ENCODE measurements around the gene RNF217.
"Not testable (repeated sequence)": the region's sequence is repeated elsewhere in the genome, so short reads cannot be mapped to it uniquely, and the experiment has no call there.

RNF217 gene

DNA sequence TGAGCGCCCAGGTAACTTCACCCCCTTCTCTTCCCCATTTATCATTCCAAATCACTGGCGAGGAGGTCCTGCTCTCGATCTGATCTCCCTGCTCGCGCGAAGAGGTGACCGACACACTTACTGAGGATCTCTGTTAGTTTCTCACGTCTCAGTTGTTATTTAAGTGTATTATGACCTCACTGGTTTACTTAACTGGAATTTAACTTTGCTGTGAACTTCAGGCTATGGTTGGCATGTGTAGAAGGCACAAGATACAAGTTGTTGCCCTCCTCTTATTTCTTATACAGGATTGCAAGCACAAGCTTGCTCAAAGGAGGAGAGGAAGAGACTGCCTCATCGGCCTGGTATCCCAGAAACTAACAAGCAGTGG, 1.2 kb downstream of the RNF217 start:
- peak; percentile 64 for DNase-seq

- no peak for DNase-seq
Measured at GRCh38 chr6:124963831-124964763, 1.9 kb downstream of the RNF217 start.

DNA sequence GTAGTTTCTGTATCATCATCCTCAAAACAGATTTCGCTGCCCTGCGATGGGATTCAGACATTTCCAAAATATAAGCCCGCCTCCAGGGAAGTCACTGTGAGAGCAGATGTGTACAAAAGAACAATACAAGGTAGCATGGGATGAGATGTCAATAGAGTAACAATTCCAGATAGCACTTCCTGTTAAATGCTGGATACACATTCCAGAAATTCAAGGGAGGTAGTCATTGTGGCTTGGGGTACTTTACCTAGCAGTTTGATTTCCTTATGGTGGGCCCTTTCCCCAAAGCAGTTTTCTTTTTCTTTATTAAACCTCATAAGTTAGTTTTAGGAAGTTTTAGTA, 2.5 kb downstream of the RNF217 start:
- DNase-seq, result no peak

- DNase-seq, result not testable (repeated sequence)
Measured at GRCh38 chr6:124965424-124965850, 3.2 kb downstream of the RNF217 start.

DNA sequence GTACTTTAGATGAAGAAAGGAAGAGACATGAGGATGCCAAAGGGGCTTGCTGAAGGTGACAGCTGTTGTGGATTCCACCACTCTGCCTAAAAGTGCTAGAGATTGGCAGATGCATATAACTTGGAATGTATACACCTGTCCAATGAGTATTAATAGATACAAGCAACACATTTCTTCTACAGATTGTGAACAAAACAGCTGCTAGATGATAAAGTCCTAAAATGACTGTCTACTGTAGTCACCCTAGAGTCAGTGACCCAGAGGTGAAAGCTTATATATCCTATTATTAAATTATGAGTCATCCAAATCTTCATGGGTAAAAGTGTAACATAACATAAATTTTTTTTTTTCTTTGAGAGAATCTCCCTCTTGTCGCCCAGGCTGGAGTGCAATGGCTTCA, 5.2 kb downstream of the RNF217 start:
- no peak for DNase-seq

DNA sequence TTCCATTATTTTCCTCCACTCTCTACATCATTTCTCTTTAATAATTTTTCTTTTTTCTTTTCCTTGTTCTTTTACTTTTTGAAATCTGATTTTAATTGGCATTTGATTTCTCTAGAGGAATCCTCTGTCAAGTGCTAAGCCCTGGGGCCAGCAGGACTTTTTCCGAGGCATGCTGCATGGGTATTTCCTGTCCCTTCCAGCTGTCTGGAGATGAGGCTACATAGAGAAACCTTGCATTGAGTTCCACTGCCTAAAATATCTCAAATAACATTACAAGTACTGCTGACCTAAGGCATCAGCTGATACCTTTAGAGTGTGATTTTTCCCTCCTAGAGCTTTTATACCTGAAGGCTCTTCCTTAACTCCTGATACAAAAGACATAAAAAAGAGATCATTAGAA, 6.2 kb downstream of the RNF217 start:
- DNase-seq, result no peak

- no peak for DNase-seq
Measured at GRCh38 chr6:124970243-124970642, 8.0 kb downstream of the RNF217 start.

DNA sequence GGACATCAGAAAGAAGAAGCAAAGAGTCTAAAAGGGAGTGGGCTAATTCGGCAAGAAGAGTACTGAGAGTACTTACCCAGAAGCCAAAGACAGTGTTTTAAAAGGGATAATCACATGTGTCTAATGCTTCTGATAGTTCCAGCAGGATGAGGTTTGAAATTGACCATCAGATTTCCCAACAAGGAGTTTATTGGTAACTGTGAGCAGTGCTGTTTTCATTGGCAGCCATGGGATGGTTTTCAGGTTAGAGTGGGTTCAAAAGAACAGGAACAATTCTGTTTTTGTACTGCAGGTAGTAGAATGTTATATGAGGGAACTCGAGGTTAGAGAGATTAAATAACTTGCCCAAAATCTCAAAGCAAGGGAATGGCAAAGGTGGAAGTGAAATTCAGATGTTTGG, 8.5 kb downstream of the RNF217 start:
- DNase-seq, result no peak

DNA sequence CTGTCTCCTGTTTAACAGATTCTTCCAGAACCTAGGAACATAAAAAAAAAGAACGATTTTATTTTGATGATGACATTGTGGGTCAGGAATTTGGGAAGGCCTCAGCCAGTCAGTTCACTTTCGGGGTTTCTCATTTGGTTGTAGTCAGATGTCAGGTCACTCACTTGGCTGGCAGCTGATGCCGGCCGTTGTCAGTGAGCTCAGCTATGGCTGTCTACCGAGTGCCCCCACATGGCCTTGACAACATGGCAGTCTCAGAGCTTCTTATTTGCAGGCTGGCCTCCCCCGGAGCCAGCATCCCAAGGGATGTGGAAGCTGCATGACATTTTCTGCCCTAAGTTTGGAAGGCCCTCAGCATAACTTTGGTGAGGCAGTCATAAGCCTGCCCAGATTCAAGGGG, 11.5 kb downstream of the RNF217 start:
- no peak for DNase-seq

DNA sequence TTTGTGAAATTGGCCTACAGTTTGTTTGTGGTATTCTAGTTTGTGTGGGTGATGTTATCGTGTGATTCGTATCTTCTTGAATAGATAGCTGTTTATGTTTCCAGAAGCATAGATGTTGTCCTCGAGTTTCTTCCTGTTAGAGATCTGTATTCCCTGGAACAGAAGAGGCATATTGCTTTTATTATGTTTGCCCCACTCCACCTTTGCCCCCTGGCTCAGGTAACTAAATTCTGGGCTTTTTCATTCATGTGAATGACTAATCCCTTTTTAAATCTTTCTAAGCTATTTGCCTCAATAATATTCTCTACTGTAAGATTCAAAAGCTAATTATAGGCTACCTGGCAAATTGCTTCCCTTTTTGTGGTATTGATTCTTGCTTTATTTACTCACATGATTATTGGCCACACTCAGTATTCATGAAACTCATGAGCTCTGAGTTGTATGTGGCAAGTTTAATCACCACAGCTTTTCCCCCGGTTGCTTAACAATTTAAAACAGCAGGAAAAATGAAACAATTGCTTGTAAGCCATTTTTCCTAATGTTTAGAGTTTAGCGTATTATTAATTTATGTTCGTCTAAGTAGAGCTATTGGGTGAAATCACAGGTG, 12.6 kb downstream of the RNF217 start:
- DNase-seq, result no peak

DNA sequence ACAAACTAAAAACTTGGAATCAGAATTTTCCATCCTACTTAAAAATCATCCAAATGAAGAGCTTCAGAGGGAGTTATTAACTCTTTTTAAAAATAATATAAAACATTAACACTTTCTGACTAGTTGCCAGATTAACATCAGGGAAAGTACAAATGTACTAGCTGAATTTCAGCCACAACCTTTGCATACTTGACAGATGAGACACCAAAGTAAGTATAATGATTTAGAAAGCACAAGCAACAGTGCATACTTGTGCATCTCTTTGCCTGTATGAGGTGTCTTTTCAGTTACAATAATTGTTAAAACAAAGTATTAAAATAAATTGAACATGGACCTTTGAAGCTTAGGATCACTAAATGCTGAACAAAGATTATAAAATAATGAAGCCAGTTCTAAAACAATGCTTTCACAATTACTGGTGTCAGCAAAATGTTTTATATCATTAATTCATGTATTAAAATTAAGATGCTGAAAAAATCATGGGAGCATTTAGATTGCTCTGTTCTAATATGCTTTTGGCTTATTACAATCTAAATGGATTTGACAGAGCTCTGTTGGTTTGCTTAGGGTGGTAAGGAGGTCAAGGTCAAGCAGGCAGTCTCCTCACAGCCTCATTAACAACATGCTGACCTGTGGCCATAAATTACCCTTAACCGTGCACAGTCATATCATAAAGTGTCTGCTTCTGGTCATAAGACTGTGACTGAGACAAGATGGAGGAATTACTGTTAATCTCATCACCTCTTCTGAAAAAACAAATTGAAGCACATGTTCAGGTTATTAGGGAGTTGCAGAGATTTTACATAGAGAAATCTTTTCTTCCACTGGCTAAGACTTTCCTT, 15.1 kb downstream of the RNF217 start:
- DNase-seq, result no peak

DNA sequence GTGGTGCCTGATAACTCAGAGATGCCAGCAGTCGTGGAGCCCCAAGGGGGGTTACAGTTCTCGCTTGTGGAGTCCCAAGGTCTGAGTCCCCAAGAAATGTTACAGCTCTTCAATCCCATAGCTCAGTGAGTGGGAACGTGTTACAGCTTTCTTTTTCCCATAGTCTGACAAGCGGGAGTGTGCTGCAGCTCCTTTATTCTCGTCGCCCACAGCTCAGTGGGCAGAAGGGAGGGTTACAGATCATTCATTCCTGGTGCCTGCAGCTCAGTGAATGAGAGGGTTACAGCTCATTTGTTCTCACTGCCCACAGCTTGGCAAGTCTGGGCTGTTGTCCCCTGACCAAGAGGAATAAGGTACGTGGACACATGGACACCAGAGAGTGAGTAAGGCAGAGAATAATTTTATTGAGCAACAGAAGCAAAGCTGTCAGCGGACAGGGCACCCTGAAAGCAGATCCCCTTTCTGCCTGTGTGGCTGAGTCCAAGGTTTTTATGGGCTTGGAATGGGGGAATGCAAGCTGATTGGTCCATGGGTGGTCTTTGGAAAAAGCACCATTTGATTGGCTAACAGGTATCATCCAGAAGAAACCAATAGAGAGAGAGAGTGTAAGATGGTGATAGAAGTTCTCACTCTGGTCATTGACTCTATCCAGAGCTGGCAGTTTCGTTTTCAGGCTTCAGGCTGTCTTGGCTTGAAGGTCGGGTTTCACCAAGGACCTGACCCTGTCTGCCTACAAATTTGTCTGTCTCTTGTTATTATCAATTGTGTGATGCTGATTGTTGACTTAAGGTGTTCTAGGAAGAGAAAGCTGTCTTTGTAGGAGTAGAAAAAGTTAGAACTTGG, 16.4 kb downstream of the RNF217 start:
- DNase-seq, result no peak

GRCh38 chr6:124979294-124979678, 17.0 kb downstream of the RNF217 start:
- no peak for DNase-seq

DNA sequence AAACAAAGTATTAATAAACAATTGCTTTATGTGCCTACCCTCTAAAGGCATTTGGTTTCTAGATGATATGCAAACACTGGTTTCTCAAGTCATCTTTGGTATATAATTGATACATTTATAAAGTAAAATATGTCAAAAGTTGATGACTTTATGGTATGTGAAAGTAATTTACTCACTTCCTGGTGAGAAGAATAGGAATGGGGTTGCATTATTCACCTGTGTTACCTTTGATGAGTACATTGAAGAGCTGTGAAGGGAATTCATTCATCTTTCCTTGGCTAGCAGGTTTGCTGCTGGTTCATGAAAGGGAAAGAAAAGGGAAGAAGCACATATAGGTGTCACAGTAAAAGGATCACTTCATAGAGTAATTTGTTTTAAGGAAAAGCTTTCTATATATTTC, 20.4 kb downstream of the RNF217 start:
- no peak for DNase-seq

GRCh38 chr6:124983383-124984083, 21.3 kb downstream of the RNF217 start:
- no peak for DNase-seq

GRCh38 chr6:124984668-124985338, 22.6 kb downstream of the RNF217 start:
- DNase-seq, result no peak

DNA sequence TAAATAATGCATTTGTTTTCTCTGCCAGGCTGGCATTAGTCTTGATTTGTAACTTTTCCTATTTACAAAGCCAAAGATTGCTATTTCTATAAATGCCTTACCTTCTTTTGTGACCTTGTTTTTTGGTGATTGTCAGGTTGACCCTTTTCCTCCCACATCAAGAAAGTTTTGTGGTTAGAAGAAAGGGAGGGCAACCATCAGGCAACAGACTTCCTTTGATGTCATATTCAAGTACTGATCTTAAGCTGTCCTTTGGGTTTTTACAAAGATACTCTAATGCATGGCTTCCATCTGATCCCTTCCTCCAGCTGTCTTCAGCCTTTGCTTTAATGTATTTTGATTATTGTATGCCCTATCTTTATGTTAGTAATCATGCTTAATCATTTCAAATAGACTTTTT, 23.9 kb downstream of the RNF217 start:
- no peak for DNase-seq

- DNase-seq, result no peak
Measured at GRCh38 chr6:124987291-124987690, 25.1 kb downstream of the RNF217 start.

DNA sequence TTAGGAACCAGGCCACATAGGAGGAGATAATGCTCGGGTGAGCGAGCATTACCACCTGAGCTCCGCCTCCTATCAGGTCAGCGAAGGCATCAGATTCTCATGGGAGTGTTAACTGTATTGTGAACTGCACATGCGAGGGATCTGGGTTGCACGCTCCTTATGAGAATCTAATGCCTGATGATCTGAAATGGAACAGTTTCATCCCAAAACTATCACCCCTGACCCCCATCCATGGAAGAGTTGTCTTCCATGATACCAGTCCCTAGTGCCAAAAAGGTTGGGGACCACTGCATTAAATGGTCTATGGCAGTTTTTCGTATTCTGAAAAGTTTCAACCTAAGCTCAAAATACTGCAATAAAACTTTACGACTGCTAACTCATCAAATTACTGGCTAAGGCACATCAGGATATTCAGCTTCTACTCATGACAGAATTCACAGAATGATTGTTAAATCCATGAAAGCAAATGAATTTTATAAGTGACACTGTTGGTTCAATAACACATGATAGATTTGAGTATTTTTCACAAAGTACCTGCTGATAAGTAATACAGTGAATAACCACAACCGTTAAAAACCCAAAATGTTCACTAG, 25.9 kb downstream of the RNF217 start:
- no peak for DNase-seq

DNA sequence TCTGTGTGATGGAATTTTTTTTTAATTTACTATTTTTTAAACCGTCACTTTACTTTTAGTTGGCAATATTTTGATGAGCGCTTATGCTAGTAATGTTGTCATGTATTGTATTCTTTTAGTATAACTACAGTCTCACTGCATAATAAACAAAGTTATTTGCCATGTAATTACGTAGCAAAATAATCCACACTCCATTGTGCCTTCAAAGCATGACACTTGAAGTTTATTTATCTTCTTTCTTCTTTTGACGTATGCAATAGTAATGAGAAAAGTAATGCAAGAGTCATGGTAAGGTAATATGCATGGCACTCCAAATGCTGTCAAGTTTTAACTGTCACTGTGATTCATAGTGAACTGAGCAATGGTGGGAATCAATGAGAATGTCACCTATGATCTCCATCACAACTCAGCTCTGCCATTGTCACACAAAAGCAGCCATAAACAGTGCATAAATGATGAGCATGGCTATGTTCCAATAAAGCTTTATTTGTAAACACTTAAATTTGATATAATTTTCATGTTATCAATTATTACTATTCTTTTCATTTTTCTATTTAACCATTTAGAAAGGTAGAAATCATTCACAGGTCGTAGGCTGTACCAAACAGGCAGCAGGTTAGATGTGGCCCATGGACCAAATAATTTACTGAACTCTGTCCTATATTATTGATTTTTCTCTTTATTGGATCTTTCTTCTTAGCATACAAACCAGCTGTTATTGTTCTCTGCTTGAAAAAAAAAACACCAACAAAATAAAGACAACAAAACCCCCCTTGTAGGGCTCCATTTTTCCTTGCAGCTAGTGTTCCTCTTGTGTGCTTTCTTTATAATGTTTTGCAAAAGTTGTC, 27.1 kb downstream of the RNF217 start:
- DNase-seq, result no peak

Measured in DMS79 (cell line).